Inflammatory macrophage (primary cell): ENCODE measurements around the gene RXFP2.

ENCODE experiments used
- DNase-seq, 2 donors: peaks; one replicate each; pipeline ENCODE4 v3.0.0-alpha.2; 2020 to 2022

RXFP2 gene

DNA sequence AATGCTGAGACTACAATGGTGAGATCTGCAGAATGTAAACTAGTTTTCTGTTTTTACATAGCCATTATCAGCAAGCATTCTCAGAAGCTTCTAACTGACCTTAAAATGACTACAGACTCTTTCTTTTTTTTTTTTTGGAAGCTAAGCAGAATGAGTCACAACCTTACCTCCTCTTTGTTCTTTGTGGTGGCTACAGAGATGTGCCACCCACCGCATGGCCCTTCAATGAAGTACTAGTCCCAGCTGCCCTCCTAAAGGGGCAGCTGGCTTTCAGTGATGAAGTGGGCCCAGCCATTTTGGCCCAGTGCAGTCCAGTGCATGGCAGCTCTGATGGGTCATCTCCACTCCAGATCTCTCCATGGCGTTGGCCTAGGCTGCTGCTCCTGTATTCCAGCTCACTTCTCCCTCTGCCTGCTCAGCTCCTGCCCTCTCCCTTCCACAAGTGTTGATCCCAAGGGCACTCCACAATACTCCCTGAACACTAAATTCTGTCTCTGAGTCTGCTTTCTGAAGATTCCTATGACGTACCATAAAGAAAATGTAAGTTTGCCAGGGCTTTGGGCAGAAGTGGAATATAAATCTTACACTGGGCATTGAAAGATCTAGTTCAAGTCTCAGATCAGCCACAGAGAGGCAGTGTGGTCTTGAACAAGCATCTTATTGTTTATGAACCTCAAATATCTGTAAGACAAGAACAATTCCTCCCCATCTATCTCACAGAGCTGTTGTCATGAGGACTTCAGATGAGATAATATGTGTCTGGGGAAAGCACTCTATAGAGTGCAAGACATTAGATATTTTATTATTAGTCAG lies 85.6 kb downstream of the RXFP2 start:
- DNase-seq, result peak; percentile 33 to 61

GRCh38 chr13:31826521-31826920 lies 87.2 kb downstream of the RXFP2 start:
- no peak for DNase-seq

DNA sequence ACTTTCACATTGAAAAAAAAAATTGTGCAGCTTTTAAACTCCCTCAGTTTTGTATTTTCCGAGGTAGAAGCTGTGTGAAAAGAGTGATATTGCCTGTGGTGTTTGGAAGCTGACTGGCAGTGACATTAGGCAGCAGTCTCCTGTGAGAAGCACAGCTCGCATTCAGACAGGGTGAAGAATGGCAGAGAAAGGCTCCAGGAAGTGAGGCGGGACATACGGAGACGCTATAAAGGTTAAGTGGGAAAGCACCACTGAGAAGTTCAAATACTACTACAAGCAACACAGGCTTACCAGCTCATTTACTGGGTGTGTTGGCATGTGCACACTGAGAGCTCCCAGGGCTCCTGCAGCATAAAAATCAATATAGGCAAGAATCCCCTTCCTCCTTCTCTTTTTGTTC lies 88.4 kb downstream of the RXFP2 start:
- DNase-seq, result no peak

DNA sequence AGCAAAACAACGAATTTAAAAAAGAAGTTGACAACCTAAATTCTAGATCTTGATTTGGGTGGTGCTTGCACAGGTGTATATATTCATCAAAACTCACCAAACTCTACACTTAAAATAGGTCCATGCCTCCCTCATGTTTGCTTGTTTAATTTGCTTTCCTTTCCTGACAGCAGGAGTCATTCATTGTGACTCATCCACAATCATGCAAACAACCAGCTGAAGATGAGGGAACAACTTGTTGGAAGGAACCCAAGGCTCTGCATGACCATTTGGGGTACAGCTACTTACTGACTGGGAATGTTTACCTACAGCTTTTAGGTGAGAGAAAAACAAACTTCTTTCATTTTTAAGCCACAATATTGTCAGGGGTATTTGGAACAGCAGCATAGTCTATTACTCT lies 96.6 kb downstream of the RXFP2 start:
- peak; percentile 6 to 46 for DNase-seq

GRCh38 chr13:31843044-31843443 lies 103.7 kb downstream of the RXFP2 start:
- no peak for DNase-seq

DNA sequence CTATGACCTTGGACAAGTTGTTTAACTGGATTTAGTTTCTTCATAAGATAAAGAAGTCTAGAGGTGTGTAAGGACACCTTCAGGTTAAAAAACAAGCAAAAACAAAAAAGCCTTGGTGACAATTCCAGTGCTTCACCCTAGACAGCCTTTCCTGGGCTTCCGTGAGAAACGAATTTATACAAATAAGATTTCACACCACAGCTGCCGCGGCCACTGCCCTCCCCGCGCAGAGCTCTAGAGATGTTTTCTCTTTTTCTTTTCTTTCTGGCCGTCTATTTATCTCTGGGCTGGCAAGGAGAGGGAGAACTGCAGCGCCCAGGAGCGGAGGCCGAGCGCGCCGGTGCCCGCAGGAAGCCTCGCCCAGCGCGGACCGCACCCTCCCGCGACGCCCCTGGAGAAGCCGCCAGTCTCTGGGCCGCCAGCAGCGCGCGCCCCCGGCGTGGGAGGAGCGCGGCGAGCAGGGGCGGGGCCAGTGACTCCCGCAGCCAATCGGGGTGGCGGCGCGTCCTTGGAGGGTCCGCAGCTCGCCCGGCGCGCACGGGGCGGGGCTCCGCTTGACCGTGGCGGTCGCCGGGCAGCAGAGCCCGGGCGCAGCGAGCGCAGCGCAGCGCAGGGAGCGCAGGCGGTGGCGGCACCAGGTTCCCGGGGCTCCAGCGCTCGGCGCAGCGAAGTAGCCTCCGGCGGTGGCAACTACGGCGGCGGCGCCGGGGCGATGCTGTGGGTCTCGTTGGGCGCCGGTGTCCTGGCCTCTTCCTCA lies 107.0 kb downstream of the RXFP2 start:
- DNase-seq, result peak; percentile 92 to 94

GRCh38 chr13:31846961-31847752 lies 107.8 kb downstream of the RXFP2 start:
- DNase-seq, result peak; percentile 11 to 17

- no peak for DNase-seq
Observed at GRCh38 chr13:31848621-31849020, 109.3 kb downstream of the RXFP2 start.

DNA sequence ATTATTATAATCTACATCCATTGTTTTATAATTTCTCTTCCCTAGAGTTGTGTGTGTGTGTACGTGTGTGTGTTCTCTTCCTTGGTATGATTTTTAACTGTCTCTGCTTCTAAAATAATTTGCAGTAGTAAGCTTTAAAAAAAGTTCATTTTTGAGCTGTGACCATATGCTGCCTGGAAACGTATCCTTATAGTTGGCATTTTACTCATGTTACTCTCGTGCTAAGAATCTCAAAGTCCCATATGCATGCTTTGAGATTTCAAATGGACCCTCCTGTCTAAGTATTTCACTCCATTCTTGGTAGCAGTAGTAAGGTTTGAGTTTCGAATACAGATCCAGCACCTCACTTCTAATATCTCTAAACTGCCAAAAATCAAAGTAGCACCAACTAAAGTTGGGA lies 109.9 kb downstream of the RXFP2 start:
- DNase-seq, result no peak

DNA sequence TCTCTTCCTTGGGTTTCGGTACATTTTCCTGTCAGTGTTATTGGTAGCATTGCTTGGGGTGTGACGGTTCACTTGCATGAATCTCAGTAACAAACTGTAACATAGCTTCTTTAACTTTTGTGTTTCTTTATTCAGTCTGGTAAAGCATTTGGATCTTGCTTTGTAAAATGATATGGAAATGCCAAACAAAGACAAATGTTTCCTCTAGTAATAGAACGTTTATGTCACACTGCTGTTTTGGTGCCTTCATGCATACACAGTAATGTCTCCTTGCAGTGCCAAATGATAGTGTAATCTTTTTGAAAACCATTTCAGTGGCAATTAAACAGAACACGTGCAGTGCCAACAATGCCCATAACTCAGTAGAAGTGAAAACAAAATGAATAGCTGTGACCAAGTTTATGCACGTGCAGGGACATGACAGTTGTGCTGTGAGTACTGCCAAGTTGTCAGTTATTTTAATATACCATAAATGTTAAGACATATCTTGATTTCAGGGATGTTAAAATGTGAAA lies 110.8 kb downstream of the RXFP2 start:
- DNase-seq, result no peak

- no peak for DNase-seq
Observed at GRCh38 chr13:31851216-31851615, 111.9 kb downstream of the RXFP2 start.
